Effector memory CD8-positive, alpha-beta T cell (primary cell): ENCODE results near the gene OR51B2.
"Not testable (repeated sequence)": the region's sequence is repeated elsewhere in the genome, so short reads cannot be mapped to it uniquely, and the experiment has no call there.

ENCODE experiments used
- ATAC-seq: fragments of 150-1000 bp; cut with Tn5 transposase; replicated peaks from 2 replicates; pipeline ENCODE4 v1.10.0; 2021; ENCODE audit warnings: mild to moderate bottlenecking, moderate library complexity
- DNase-seq, 3 experiments: peaks; one replicate each; pipeline ENCODE4 v3.0.0; 2021
- H3K27ac Mint-ChIP-seq, 2 donors: one replicate each; pipeline ENCODE4 v1.8.0; 2022; ENCODE audit warnings: mild to moderate bottlenecking in 2 of 2, mixed read lengths in 2 of 2, moderate library complexity in 2 of 2
- H3K27me3 Mint-ChIP-seq, 2 donors: one replicate each; pipeline ENCODE4 v1.8.0; 2022; ENCODE audit warnings: mixed read lengths in 2 of 2
- H3K36me3 Mint-ChIP-seq: one replicate; pipeline ENCODE4 v1.8.0; 2022; ENCODE audit warnings: mild to moderate bottlenecking, moderate library complexity, mixed read lengths; ENCODE audit not compliant: insufficient read depth
- H3K4me1 Mint-ChIP-seq, 2 donors: one replicate each; pipeline ENCODE4 v1.8.0; 2022; ENCODE audit warnings: low read depth in 2 of 2, mixed read lengths in 2 of 2
- H3K4me3 Mint-ChIP-seq, 2 donors: one replicate each; pipeline ENCODE4 v1.8.0; 2022; ENCODE audit warnings: mild to moderate bottlenecking in 2 of 2, mixed read lengths in 2 of 2, moderate library complexity in 2 of 2
- H3K9me3 Mint-ChIP-seq, 2 donors: one replicate each; pipeline ENCODE4 v1.8.0; 2022; ENCODE audit warnings: mixed read lengths in 2 of 2

OR51B2 gene

GRCh38 chr11:5300251-5300650, 23.8 kb downstream of the OR51B2 start:
- Mint-ChIP-seq H3K27ac (no peak overlapping the region), H3K9me3 (no peaks in the 10 kb centered on the region), H3K4me3 (no peak overlapping the region), H3K4me1 (no peaks in the 10 kb centered on the region), H3K27me3 (peaks cover 9% of the 10 kb centered on the region in 2 donors), H3K36me3 (no peaks in the 10 kb centered on the region)
- DNase-seq (no peak), ATAC-seq (no peak)

GRCh38 chr11:5298451-5298850, 25.6 kb downstream of the OR51B2 start:
- Mint-ChIP-seq H3K27me3 (peaks cover 6 to 9% of the 10 kb centered on the region in 2 donors), H3K4me1 (no peaks in the 10 kb centered on the region), H3K36me3 (no peaks in the 10 kb centered on the region), H3K27ac (no peak overlapping the region), H3K9me3 (no peaks in the 10 kb centered on the region), H3K4me3 (no peak overlapping the region)
- no peak for ATAC-seq
- no peak for DNase-seq

- Mint-ChIP-seq H3K27me3 (peaks cover 5 to 9% of the 10 kb centered on the region in 2 donors), H3K9me3 (no peaks in the 10 kb centered on the region), H3K4me1 (no peaks in the 10 kb centered on the region), H3K27ac (no peak overlapping the region), H3K36me3 (no peaks in the 10 kb centered on the region), H3K4me3 (no peak overlapping the region)
- no peak for DNase-seq
- no peak for ATAC-seq
These were observed 26.3 kb downstream of the OR51B2 start for GRCh38 chr11:5297721-5298323.

GRCh38 chr11:5294342-5294995, 29.6 kb downstream of the OR51B2 start:
- H3K4me1 Mint-ChIP-seq, H3K27ac Mint-ChIP-seq, H3K9me3 Mint-ChIP-seq, H3K4me3 Mint-ChIP-seq, DNase-seq, H3K27me3 Mint-ChIP-seq, H3K36me3 Mint-ChIP-seq, ATAC-seq: not testable (repeated sequence)

GRCh38 chr11:5293028-5293427, 31.1 kb downstream of the OR51B2 start:
- no peak for ATAC-seq
- no peak for DNase-seq
- H3K27me3 Mint-ChIP-seq, result peaks cover 0 to 8% of the 10 kb centered on the region in 2 donors
- no peaks in the 10 kb centered on the region for H3K36me3 Mint-ChIP-seq
- no peaks in the 10 kb centered on the region for H3K4me1 Mint-ChIP-seq
- H3K27ac Mint-ChIP-seq, result no peak overlapping the region
- H3K4me3 Mint-ChIP-seq, result no peak overlapping the region
- H3K9me3 Mint-ChIP-seq, result no peaks in the 10 kb centered on the region

GRCh38 chr11:5291207-5291838, 32.8 kb downstream of the OR51B2 start:
- DNase-seq (no peak), ATAC-seq (no peak)

GRCh38 chr11:5290106-5290505, 34.0 kb downstream of the OR51B2 start:
- no peak overlapping the region for H3K27ac Mint-ChIP-seq
- no peak overlapping the region for H3K4me3 Mint-ChIP-seq
- no peak for ATAC-seq
- DNase-seq, result no peak
- no peaks in the 10 kb centered on the region for H3K36me3 Mint-ChIP-seq
- H3K9me3 Mint-ChIP-seq, result no peaks in the 10 kb centered on the region
- no peaks in the 10 kb centered on the region for H3K27me3 Mint-ChIP-seq
- H3K4me1 Mint-ChIP-seq, result no peaks in the 10 kb centered on the region

More at GRCh38 chr11:5291207-5291838, 32.8 kb downstream of the OR51B2 start:
- H3K27ac Mint-ChIP-seq, result no peak overlapping the region
- H3K4me3 Mint-ChIP-seq, result no peak overlapping the region
- no peaks in the 10 kb centered on the region for H3K9me3 Mint-ChIP-seq
- no peaks in the 10 kb centered on the region for H3K4me1 Mint-ChIP-seq
- H3K36me3 Mint-ChIP-seq, result no peaks in the 10 kb centered on the region
- H3K27me3 Mint-ChIP-seq, result no peaks in the 10 kb centered on the region

- H3K9me3 Mint-ChIP-seq, result no peaks in the 10 kb centered on the region
- H3K4me1 Mint-ChIP-seq, result no peaks in the 10 kb centered on the region
- no peaks in the 10 kb centered on the region for H3K36me3 Mint-ChIP-seq
- no peak for ATAC-seq
- H3K4me3 Mint-ChIP-seq, result no peak overlapping the region
- peaks cover 0 to 3% of the 10 kb centered on the region in 2 donors for H3K27me3 Mint-ChIP-seq
- no peak for DNase-seq
- no peak overlapping the region for H3K27ac Mint-ChIP-seq
These were observed 34.4 kb downstream of the OR51B2 start for GRCh38 chr11:5289696-5290095.

- Mint-ChIP-seq H3K27ac (no peak overlapping the region), H3K4me1 (no peaks in the 10 kb centered on the region), H3K36me3 (no peaks in the 10 kb centered on the region), H3K9me3 (no peaks in the 10 kb centered on the region), H3K4me3 (no peak overlapping the region), H3K27me3 (peaks cover 0 to 9% of the 10 kb centered on the region in 2 donors)
- ATAC-seq (no peak), DNase-seq (no peak)
These were observed 35.1 kb downstream of the OR51B2 start for GRCh38 chr11:5288906-5289550.

- DNase-seq (no peak), ATAC-seq (no peak)
- Mint-ChIP-seq H3K27ac (no peak overlapping the region), H3K36me3 (no peaks in the 10 kb centered on the region), H3K4me1 (no peaks in the 10 kb centered on the region), H3K27me3 (peaks cover 0 to 9% of the 10 kb centered on the region in 2 donors), H3K9me3 (no peaks in the 10 kb centered on the region), H3K4me3 (no peak overlapping the region)
These were observed 35.8 kb downstream of the OR51B2 start for GRCh38 chr11:5288108-5288905.

- H3K4me1 Mint-ChIP-seq, result no peaks in the 10 kb centered on the region
- no peak overlapping the region for H3K4me3 Mint-ChIP-seq
- H3K27ac Mint-ChIP-seq, result no peak overlapping the region
- no peaks in the 10 kb centered on the region for H3K9me3 Mint-ChIP-seq
- DNase-seq, result no peak
- H3K27me3 Mint-ChIP-seq, result peaks cover 0 to 9% of the 10 kb centered on the region in 2 donors
- H3K36me3 Mint-ChIP-seq, result no peaks in the 10 kb centered on the region
- ATAC-seq, result no peak
These were observed 37.2 kb downstream of the OR51B2 start for GRCh38 chr11:5286901-5287300.

GRCh38 chr11:5286351-5286750, 37.7 kb downstream of the OR51B2 start:
- Mint-ChIP-seq H3K27me3 (peaks cover 0 to 9% of the 10 kb centered on the region in 2 donors), H3K27ac (no peak overlapping the region), H3K36me3 (no peaks in the 10 kb centered on the region), H3K4me3 (no peak overlapping the region), H3K9me3 (no peaks in the 10 kb centered on the region), H3K4me1 (no peaks in the 10 kb centered on the region)
- no peak for ATAC-seq
- no peak for DNase-seq

GRCh38 chr11:5285703-5286340, 38.3 kb downstream of the OR51B2 start:
- Mint-ChIP-seq H3K27ac (no peak overlapping the region), H3K36me3 (no peaks in the 10 kb centered on the region), H3K9me3 (no peaks in the 10 kb centered on the region), H3K4me1 (no peaks in the 10 kb centered on the region), H3K4me3 (no peak overlapping the region), H3K27me3 (peaks cover 0 to 9% of the 10 kb centered on the region in 2 donors)
- no peak for ATAC-seq
- no peak for DNase-seq
